ENCODE results near the gene PPP2R2C. TPM values are rescaled to one million over a fixed set of nuclear protein-coding genes. Genes with fewer than 3 reads are reported as not detected.

The PPP2R2C gene
- total RNA-seq, 4 donors from 2014 or later, result 0.47 to 4.6 (median 1.0) TPM

DNA sequence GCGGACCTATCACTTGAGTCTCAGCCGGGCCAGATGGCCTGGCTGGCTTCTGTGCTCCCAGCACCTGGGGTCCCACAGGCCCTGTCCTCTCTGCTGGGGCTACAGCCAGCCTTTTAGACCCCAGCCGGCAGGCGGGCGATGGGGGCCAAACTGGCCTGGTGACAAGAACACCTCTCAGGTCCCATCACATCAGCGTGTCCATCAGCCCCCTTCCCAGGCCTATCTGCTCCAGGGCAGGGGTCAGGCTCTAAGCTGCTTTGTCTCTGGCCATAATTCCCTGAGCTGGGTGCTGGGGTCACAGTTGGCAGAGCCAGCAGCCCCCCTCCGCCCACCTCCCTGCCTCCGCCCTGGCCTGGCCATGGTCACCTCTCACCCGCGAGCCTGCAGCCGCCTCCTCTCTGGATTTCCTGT lies 77.7 kb downstream of the PPP2R2C start:
- no peak overlapping the region for H3K27ac ChIP-seq
- H3K36me3 ChIP-seq, result no peaks in the 10 kb centered on the region
- no peak for TF ChIP-seq POLR2AphosphoS5 (IDR thresholded peaks at IDR 0.05)
- TF ChIP-seq, protein P1, sequence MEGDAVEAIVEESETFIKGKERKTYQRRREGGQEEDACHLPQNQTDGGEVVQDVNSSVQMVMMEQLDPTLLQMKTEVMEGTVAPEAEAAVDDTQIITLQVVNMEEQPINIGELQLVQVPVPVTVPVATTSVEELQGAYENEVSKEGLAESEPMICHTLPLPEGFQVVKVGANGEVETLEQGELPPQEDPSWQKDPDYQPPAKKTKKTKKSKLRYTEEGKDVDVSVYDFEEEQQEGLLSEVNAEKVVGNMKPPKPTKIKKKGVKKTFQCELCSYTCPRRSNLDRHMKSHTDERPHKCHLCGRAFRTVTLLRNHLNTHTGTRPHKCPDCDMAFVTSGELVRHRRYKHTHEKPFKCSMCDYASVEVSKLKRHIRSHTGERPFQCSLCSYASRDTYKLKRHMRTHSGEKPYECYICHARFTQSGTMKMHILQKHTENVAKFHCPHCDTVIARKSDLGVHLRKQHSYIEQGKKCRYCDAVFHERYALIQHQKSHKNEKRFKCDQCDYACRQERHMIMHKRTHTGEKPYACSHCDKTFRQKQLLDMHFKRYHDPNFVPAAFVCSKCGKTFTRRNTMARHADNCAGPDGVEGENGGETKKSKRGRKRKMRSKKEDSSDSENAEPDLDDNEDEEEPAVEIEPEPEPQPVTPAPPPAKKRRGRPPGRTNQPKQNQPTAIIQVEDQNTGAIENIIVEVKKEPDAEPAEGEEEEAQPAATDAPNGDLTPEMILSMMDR (IDR thresholded peaks at IDR 0.05), result no peak
- TF ChIP-seq EP300 (IDR thresholded peaks at IDR 0.05), result no peak
- no peak for TF ChIP-seq POLR2A (IDR thresholded peaks at IDR 0.05)
- no peaks in the 10 kb centered on the region for H3K9me3 ChIP-seq
- peaks cover 0 to 13% (median 0%) of the 10 kb centered on the region in 3 donors for H3K4me1 ChIP-seq
- no peak for ATAC-seq
- H3K27me3 ChIP-seq, result peaks cover 45% of the 10 kb centered on the region
- WGBS, 2 donors (ENCODE audit: low coverage in 1 of 2), result 86% methylated on average over 8 of the region's 11 CpGs; no CpG with 5 or more reads in 1 of the 2 donors
- no peak overlapping the region for H3K4me3 ChIP-seq

DNA sequence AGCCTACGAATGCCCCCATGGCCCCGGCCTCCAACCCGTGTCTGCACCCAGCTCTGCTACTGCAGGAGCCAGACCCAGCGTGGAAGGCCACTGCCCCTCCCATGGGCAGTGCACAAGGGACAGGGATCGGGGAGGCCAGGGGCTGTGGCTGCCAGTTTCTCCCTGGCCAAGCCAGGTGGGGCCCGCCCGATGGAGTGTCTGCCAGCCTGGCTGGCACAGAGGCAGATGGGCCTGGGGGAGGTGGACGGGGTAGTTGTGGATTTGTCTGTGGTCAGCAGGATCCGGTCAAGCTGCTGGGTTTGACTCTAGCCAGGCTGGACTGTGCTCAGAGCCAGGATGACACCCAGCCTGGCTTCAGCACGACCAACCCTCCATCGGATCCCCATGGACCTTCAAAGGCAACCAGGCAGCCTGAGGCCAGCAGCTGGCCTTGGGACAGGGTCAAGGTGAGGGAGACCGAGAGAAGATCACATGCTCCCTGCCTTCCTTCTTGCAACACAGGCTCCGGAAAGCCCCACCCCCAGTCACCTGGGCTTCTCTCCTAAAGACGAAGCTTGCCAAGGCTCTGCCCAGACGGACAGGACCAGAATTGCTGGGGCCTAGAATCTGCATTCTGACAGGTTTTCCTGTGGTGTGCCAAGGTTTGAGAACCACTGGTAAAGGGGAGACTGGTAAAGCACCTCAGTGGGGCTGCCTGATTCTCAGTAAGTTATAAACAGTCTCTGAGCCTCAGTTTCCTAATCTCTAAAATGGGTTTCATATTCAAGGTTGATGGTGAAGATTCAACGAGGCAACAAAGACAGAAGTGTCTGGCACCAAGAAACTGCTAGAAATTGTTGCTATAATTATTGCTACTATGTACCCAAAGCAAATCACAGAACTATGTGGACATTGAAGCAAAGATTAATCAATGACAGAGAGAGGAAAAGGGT lies 78.6 kb downstream of the PPP2R2C start:
- Histone ChIP-seq H3K27ac (no peak overlapping the region), H3K4me1 (peaks cover 0 to 13% (median 0%) of the 10 kb centered on the region in 3 donors), H3K27me3 (peaks cover 46% of the 10 kb centered on the region), H3K9me3 (no peaks in the 10 kb centered on the region), H3K36me3 (no peaks in the 10 kb centered on the region), H3K4me3 (no peak overlapping the region)
- TF ChIP-seq POLR2AphosphoS5 (IDR thresholded peaks at IDR 0.05) (no peak), POLR2A (IDR thresholded peaks at IDR 0.05) (no peak), EP300 (IDR thresholded peaks at IDR 0.05) (no peak)
- TF ChIP-seq, protein P1 (IDR thresholded peaks at IDR 0.05), result no peak
- WGBS, 2 donors (ENCODE audit: low coverage in 1 of 2), result 70 to 100% methylated on average over 1 to 5 of the region's 16 CpGs
- ATAC-seq, result no peak

DNA sequence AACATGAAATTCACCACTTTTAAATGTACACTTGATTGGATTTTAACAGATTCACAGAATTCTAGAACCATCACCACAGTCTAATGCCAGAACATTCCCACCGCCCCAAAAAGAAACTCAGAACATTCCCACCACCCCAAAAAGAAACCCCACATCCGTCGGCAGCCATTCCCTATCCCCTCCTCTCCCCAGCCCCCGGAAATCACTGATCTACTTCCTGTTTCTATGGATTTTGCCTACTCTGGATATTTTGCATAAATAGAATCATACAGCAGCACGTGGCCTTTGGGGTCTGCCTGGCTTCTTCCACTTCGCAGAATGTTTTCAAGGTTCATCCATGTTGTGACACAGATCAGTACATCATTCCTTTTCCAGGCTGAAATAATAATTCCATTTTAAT lies 79.3 kb downstream of the PPP2R2C start:
- TF ChIP-seq POLR2A (IDR thresholded peaks at IDR 0.05), result no peak
- 46 to 67% methylated on average over 5 to 6 of the region's 6 CpGs for WGBS, 2 donors (ENCODE audit: low coverage in 1 of 2)
- Histone ChIP-seq H3K9me3 (no peaks in the 10 kb centered on the region), H3K36me3 (no peaks in the 10 kb centered on the region), H3K27me3 (peaks cover 49% of the 10 kb centered on the region), H3K27ac (no peak overlapping the region), H3K4me3 (no peak overlapping the region), H3K4me1 (peaks cover 0 to 13% (median 0%) of the 10 kb centered on the region in 3 donors)
- ATAC-seq, result no peak

DNA sequence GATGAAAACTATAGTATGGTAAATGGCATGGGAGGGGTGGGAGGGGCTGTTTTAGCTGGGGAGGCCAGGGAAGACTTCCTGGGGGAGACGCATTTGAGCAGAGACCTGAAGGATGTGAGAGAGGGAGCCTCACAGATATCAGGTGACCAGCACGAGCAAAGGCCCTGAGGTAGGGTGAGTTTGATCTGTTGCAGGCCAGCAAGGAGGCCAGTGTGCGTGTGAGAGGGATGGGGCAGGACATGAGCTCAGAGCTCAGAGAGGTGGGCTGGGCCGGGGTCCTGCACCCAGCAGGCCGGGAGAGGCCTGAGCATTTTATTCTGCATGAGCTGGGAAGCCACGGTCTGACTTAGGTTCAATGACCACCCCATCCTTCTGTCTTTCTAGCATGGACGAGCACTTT lies 80.0 kb downstream of the PPP2R2C start:
- Histone ChIP-seq H3K27me3 (peaks cover 47% of the 10 kb centered on the region), H3K27ac (no peak overlapping the region), H3K9me3 (no peaks in the 10 kb centered on the region), H3K36me3 (no peaks in the 10 kb centered on the region), H3K4me3 (no peak overlapping the region), H3K4me1 (peaks cover 0 to 13% (median 0%) of the 10 kb centered on the region in 3 donors)
- ATAC-seq, result no peak
- no peak for TF ChIP-seq POLR2A (IDR thresholded peaks at IDR 0.05)
- TF ChIP-seq POLR2AphosphoS5 (IDR thresholded peaks at IDR 0.05), result no peak
- TF ChIP-seq, protein P1 (IDR thresholded peaks at IDR 0.05), result no peak
- TF ChIP-seq EP300 (IDR thresholded peaks at IDR 0.05), result no peak
- WGBS, 2 donors (ENCODE audit: low coverage in 1 of 2), result 83 to 96% methylated on average over 3 to 5 of the region's 7 CpGs

DNA sequence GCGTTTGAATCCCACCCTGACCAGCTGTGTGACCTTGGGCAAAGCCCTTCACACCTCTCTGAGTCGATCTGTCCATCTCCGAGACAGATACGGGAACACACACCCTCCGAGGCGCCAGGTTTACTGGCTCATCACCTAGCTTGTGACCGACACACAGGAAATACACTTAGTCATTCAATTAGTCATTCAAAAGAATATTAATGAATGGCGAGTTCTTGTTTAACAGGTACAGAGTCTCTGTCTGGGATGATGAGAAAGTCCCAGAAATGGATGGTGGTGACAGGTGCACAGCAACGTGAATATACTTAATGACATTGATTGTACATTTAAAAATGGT lies 80.6 kb downstream of the PPP2R2C start:
- Histone ChIP-seq H3K9me3 (no peaks in the 10 kb centered on the region), H3K27ac (no peak overlapping the region), H3K27me3 (peaks cover 41% of the 10 kb centered on the region), H3K4me3 (no peak overlapping the region), H3K4me1 (peaks cover 0 to 13% (median 0%) of the 10 kb centered on the region in 3 donors), H3K36me3 (no peaks in the 10 kb centered on the region)
- no peak for TF ChIP-seq POLR2AphosphoS5 (IDR thresholded peaks at IDR 0.05)
- TF ChIP-seq POLR2A (IDR thresholded peaks at IDR 0.05), result no peak
- no peak for TF ChIP-seq EP300 (IDR thresholded peaks at IDR 0.05)
- TF ChIP-seq, protein P1 (IDR thresholded peaks at IDR 0.05), result no peak
- WGBS, 2 donors (ENCODE audit: low coverage in 1 of 2), result 73 to 85% methylated on average over 5 to 8 of the region's 9 CpGs
- no peak for ATAC-seq
